ENCODE data around the gene DPYSL4.
"Not testable (repeated sequence)": the region's sequence is repeated elsewhere in the genome, so short reads cannot be mapped to it uniquely, and the experiment has no call there.

Gene DPYSL4

DNA sequence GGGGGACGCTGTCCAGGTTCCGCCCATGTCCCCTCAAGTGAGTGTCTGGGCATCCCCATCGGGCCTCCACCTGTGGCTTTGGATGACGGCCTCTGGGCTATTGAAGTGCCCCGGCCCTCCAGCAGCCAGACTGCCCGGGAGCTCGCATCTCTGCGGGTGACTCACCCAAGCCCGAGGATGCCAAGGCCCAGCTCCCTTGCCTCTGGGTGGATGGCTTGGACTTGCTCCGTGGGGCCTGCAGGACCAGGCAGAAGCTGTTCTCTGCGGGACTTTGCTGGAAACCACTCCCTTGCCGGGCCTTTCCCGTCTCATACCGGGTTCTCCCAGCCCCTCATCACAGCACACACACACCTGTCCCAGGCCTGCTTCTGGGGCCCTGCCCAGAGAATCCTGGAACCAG lies 22.4 kb downstream of the DPYSL4 start:
- no peak for DNase-seq

DNA sequence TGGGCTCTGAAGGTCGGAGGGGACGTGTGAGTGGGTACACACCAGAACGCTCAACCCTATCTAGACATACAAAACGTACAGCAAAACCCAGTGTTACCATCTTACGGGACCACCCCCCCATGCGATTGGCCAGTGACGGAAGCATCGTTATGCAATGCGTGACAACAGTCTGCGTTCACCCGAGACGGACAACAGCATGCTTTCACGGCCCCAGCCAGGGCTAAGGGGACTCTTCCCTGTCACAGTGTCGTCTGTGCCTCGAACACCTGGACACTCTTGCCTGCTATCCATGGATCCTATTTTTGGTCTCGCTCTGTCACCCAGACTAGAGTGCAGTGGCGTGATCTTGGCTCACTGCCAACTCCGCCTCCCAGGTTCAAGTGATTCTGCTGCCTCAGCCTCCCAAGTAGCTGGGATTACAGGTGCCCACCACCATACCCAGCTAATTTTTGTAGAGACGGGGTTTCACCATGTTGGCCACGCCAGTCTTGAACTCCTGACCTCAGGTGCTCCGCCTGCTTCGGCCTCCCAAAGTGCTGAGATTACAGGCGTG lies 23.3 kb downstream of the DPYSL4 start:
- no peak for DNase-seq

DNA sequence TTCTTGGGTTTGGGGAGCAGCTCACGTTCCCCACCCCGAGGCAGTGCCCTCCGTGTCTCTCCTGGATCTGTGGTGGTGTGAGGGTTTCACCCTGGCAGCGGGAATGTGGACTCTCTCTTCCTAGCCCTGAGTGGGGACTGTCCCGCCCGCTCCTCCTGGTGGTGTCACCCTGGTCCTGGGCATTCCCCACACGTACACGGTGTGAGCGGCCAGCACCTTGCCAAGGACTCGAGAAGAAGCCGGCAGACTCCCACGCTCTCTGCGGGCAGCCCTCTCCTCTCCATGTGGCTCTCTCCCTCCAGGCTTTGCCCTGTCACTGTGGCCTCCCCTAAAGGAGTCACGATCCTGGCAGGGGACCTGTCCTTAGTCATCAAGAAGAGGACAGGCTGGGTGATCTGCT lies 24.0 kb downstream of the DPYSL4 start:
- no peak for DNase-seq

DNA sequence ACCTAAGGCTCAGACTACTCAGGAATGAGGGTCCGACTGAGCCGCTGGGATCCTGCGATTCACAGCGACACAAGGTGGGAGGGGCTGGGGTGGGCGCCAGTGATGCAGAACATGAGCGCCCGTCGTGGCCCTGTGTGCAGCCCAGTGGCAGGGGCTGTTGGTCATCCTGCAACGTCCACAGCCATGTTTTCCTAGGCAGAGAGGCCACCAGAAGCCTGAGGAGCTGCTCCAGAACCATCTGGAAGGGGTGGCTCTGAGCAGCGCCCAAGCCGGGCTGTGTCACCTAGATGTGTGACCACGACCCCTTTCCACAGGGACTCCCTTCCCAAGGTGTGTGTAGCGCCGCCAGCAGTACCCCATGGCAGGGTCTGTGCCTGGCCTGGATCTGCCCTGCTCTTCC lies 24.5 kb downstream of the DPYSL4 start:
- DNase-seq, result no peak

DNA sequence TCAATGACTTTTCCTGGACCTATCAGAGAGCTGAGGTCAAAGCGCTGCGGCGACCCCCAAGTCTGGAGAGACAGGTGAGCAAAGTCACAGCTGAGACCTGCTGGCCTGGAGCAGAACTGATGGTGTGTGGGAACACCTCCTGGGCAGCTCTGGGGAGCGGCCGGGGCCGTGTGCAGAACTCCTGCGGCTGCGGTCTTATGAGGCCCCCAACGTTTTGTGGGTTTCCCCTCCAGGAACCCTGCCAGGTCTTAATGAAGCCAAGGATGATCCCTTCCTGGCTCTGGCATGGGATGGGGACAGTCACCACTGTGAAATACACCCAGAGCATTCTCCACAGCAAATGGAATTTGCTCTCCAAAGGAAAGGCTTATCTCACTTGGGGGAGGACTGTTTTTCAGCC lies 26.1 kb downstream of the DPYSL4 start:
- DNase-seq, result no peak

DNA sequence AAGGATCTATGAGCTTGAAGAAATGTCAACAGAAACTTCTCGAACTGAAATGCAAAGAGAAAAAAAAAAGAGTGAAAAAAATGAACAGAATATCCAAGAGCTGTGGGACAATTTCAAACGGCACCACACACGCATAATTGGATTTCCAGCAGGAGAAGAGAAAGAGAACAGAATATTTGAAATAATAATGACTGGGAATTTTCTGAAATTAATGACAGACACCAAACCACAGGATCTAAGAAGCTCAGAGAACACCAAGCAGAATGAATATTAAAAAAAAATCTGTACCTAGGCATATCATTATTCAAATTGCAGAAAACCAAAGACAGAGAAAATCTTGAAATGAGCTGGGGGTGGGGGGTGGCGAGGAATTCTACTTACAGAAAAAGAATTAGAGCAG lies 27.2 kb downstream of the DPYSL4 start:
- DNase-seq, result no peak

DNA sequence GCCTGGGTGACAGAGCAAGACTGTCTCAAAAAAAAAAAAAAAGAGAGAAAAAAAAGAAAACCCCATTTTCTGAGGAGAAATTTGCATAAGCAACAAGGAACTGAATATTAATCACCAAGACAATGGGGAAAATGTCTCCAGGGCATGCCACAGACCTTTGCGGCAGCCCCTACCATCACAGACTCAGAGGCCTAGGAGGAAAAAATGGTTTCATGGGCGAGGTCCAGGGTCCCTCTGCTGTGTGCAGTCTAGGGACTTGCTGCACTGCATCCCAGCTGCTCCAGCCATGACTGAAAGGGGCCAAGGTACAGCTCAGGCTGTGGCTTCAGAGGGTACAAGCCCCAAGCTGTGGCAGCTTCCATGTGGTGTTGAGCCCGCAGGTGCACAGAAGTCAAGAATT lies 29.7 kb downstream of the DPYSL4 start:
- DNase-seq, result not testable (repeated sequence)

DNA sequence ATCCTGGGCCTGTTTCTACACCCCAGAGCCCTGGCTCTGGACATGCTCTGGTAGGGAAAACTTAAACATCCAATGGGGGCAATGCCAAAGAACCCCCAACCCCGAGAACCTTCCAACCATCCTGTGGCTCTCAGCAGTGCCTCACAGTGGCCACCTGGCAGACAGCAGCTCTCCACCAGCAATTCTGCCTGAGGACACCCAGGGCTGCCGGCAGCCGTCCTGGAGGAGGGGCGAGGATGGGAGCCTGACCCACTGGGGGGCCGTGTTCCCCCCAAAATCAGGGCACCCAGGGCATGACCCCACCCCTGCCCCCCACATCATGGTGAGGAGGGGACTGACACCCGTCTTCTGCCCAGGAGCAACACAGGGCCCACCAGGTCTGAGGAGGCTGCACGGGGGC lies 32.7 kb downstream of the DPYSL4 start:
- no peak for DNase-seq

DNA sequence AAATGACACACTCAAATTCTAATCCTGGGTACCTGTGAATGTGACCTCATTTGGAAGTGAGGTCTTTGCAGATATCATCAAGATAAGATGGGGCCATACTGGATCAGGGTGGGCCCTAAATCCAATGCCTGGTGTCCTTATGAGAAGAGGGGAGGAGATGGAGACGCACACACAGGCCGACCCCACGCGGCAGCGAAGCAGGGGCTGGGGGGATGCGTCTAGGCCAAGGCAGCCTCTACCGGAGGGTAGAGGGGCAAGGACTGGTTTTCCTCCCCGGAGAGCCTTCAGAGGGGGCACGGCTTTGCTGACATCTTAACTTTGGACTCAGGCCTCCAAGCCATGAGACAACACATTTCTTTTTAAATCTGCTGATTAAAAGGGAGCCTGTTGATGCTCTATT lies 33.3 kb downstream of the DPYSL4 start:
- no peak for DNase-seq

DNA sequence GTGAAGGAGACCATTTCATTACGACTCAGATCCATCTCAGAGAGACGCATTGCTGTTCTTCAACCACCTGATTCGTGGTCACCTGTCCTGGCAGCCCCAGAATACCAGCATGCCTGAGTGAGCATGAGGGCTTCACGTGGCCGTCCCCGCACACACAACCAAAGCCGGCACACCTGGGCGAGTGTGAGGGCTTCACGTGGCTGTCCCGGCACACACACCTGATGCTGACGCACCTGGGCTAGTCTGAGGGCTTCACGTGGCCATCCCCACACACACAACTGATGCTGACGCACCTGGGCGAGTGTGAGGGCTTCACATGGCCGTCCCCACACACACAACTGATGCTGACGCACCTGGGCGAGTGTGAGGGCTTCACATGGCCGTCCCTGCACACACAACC lies 34.2 kb downstream of the DPYSL4 start:
- not testable (repeated sequence) for DNase-seq

DNA sequence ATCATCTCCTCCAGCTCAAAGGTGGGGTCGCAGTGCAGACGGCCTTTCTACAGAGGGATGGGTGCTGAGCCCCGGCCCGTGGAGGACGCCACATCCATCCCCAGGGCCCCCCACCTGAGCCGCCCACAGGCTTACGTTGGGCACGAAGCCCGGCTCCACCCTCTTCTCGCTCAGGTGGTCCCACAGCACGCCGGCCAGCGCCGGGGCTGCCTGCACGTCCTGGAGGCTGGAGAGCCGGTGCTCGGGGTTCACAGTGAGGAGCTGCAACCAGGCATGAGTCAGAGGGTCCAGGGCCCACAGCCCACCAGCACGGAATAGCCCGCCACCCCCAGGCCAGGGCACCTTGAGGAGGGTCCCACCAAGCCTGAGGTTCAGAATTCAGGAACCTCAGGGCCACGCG lies 36.0 kb downstream of the DPYSL4 start:
- no peak for DNase-seq

DNA sequence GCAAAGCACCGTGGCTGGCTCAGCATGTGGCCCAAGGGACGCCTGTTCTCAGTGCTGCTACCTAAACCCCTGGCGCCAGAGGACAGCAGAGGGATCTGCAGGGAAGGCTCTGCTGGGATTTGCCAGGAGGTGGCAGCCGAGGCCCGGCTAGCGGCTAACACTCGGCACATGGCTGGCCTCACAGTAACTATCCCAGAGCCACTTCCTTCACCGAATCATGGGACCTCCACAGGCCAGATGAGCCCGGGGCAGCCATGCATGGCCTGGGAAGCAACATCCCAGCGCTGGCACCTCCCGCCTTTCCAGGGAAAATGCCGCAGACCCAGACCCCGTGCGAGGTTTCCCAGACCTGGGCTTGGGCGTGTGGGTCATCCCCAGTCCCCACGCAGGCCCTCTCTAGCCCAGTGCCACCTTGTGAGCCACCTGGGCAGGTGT lies 36.4 kb downstream of the DPYSL4 start:
- peak; percentile 93 for DNase-seq

DNA sequence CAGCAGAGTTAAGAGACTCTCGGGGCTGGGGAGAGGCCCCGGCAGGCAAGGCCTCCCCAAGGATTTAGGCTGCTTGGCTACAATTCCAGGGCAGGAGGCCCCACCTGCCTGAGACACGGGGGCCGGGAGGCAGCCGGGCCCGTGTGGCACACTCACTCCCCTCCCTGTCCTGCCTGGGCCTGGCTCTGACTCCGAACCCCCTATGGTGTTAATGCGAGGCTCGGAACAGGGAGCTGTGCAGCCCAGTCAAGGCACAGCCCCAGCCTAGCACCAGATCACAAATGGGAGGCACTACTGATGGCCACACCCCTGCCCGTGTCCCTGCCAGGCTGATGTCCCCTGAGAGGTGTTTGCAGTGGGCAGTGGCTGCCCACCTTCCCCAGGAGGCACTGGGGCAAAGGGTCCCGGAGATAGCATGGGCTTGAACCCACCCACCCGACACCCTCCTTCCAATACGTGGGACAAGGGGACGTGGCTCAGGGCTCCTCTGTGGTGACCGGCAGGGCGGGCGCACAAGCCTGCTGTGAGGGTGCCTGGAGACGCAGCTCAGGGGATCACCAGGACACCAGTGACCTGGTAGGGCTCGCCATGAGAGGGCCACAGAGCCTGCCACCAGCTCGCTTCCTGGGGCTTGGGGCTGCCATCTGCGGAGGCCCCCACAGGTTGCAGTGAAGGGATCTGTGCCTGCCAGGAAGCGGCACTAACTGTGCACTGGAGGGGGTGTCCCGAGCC lies 37.0 kb downstream of the DPYSL4 start:
- DNase-seq, result no peak

DNA sequence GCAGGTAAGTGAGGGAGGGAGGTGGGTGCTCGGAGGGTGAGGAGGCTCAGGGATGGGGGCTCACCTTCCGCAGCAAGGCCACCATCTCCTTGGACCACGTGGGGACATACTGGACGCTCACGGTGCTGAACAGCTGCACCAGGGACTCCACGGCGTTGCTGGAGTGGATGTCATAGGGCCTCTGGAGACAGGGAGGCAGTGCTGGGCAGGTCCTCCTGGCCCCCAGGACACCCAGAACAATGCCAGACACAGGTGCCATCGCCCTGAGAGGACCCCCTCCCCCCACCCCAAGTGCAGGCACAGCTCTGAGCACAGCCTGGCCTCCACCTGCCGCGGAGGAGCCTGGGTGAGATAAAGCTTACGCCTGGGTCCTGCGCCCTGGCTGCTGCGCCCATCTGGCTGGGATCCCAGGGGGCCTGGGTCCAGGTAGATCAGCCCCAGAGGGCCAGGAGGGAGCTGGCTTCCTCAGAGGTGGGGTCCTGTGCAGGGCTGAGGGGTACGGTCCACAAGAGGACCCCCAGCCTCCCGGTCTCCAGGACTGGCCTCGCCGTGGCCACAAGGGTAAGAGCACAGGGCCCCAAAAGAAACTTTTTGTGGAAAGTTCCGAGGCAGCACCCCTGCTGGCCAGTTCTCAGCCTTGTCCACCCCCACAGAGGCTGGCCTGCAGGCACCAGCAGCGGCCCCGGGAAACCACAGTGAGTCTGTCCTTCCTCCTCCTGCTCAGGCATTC lies 37.8 kb downstream of the DPYSL4 start:
- no peak for DNase-seq

DNA sequence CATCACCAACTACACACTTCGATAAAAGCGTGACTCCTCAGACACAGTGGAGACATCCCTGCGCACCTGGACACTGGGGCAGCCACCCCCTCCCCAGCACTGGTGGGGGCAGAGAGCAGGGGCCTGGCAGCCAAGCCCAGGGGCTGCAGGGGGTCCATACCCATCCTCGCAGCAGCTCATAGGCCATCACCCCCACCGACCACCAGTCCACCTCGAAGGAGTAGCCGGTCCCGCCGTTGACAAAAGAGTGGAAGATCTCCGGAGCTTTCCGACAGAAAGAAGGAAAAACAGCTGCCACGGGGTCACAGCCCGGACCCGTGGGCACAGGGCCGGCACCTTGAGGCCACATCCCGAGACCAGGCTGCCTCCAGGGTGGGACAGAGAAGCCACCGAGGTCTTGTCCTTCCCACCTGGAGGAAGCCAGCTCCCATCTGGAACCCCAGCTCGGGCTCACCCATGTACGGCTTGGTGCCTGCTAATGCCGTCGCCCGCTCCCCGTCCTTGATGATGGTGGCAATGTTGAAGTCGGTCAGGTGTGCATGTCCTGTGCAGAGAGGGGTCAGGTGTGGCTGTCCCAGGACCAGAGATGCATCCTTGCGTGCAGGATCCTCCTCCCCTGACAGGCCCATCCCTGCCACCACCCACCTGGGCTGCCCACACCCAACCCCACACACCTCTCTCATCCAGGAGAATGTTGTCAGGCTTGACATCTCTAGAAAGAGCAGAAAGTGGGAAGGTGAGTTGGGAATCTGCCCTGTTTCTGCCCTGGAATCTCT lies 38.5 kb downstream of the DPYSL4 start:
- no peak for DNase-seq

DNA sequence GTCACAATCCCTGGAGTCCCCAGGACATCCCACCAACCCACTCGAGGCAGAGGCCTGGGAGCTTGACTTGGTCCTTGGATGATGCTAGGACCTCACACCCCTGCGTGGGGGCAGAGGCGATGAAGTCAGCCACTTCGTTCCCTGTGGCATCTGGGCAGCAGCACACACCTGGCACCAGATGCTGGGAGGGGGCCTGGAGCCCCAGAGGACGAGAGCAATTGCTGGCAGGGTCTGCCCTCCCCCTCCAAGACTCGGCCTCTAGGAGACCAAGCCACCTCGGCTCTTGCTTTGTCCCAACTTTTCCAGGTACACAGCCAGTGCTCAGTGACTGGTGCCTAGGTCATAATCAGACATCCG lies 39.1 kb downstream of the DPYSL4 start:
- no peak for DNase-seq

DNA sequence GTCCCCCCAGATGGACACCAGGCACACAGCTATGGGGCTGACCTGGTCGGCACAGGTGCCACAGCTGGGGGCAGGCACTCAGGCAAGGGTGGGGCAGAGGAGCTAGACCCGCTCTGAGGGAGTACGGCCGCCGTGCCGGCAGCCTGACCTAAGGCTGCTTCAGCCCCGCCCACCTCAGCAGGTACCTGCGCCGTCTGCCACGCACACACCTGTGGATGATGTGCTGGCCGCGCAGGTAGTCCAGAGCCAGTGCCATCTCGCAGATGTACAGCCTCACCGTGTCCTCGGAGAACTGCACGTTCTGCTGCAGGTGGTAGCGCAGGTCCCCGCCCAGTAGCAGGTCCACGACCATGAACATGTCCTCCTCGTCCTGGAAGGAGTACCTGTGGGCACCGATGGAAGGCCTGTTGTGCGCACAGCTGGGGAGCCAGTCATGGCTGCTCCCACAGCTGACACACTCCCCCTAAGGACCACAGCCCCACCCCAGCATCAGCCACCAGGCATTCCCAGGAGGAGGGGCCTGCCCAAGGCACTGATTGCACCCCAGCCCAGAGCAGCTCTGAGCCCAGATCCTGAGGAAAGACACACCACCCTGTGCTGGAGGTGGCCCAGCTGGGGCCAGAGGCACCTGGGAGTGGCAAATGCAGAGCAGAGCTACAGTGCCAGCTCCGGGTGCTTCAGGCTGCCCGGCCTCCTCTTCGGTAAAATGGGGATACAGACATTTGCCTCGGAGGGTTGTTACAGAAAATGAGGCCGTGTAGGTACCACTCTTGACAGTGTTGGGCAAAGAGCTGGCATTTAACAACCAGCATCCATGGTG lies 40.0 kb downstream of the DPYSL4 start:
- DNase-seq, result no peak

DNA sequence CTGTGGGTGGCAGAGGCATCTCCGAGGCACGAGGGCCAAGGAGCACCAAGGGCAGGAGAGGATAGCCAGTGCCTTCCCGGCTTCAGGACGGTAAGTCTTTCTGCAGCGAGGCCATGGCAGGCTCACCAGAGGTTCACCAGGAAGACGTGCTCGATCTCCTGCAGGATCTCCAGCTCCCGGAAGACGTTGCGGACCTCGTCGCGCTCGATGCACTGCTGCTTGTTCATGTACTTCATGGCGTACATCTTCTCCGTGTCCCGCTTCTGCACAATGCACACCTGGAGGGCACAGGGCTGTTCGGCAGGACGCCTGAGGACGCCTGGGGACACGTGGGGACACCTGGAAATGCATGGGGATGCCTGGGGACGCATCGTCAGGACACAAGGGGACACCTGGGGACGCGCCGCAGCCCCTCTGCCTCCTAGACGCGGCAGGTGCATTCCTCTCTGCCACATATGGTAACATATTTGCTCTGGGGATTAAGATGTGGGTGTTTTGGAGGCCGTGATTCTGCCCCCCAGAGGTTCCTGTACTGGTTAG lies 41.2 kb downstream of the DPYSL4 start:
- DNase-seq, result no peak

DNA sequence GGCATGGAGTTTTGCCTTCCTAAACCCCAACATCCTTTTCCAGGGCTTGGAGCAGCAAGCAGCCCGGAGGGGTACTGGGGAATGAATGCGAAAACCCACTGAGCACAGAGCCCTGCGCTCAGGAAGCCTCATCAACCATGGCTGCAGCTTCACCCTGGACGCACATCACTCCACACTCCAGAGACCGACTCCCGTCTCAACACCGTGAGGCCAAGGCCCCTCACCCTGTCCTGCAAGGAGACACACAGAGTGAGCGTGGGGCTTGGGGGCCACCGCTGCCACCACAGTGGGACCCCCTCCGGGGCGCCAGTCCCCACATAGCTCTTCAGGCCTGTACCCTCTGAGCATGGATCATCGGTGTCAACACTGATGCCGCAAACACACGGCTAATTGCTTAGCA lies 41.9 kb downstream of the DPYSL4 start:
- DNase-seq, result no peak

DNA sequence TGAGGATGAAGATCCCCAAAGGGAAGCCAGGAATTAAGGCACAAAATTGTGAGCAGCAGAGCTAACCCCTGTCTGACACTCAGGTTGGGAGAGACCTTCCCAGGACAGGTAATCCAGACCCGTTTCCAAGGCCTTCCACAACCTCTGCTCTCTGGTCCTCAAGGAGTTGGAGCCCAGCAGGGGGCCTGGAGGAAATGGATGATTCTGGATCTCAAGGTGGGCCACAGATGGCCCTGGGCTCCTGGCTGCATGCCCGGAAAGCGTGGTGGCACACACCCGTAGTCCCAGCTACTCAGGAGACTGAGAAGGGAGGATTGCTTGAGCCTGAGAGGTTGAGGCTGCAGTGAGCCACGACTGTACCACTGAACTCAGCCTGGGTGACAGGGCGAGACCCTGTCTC lies 42.3 kb downstream of the DPYSL4 start:
- DNase-seq, result no peak

DNA sequence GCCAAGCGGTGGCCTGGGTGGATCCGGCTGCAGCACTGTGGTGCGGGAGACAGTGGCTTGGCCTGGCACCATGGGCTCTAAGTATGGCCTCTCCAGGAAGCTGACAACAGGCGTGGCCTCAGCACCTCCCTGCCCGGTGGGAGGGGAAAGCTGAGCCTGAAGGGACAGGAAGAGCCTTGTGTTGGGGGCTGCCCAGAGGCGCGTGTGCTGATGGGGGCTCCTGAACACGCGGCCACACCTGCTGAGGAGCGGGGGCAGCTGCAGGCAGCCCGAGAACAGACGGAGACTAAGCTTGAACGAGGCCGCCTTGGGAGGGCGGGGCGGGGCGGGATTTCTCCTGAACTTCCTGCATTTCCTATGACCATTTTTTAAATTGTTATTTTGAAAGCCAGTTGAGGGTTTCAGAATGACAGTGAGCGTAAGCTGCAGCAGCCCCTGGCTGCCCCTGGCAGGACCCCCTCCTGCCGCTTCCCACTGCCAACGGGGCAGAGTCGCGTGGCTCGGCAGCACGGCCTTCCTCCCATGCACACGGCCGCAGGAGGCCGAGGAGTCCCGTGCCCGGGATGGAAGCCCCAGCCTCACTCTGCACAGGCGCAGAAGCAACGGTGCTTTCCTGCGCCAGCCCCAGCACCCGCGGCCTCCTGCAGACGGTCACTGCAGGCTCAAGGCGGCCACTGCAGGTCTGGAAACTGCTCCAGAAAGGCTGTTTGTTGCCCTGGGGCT lies 43.2 kb downstream of the DPYSL4 start:
- DNase-seq, result no peak

Data from islet precursor cell (in vitro differentiated cells).